ENCODE measurements around the gene EPHA4.
A peak's percentile ranks its signal among the peaks of the same experiment; 100 is the strongest.

EPHA4 gene

GRCh38 chr2:221571025-221571550 lies 1.0 kb downstream of the EPHA4 start:
- DNase-seq, result peak; percentile 22

GRCh38 chr2:221570321-221570935 lies 1.7 kb downstream of the EPHA4 start:
- peak; percentile 42 for DNase-seq

- no peak for DNase-seq
Measured at GRCh38 chr2:221569871-221570270, 2.2 kb downstream of the EPHA4 start.

GRCh38 chr2:221569425-221569845 lies 2.7 kb downstream of the EPHA4 start:
- DNase-seq, result no peak

GRCh38 chr2:221568299-221568698 lies 3.8 kb downstream of the EPHA4 start:
- no peak for DNase-seq

- no peak for DNase-seq
Measured at GRCh38 chr2:221567809-221568208, 4.3 kb downstream of the EPHA4 start.

GRCh38 chr2:221567231-221567760 lies 4.8 kb downstream of the EPHA4 start:
- no peak for DNase-seq

GRCh38 chr2:221563270-221563985 lies 8.7 kb downstream of the EPHA4 start:
- DNase-seq, result no peak

- no peak for DNase-seq
Measured at GRCh38 chr2:221562226-221562625, 9.9 kb downstream of the EPHA4 start.

- no peak for DNase-seq
Measured at GRCh38 chr2:221561770-221562169, 10.3 kb downstream of the EPHA4 start.

- DNase-seq, result no peak
Measured at GRCh38 chr2:221559991-221560390, 12.1 kb downstream of the EPHA4 start.

GRCh38 chr2:221558107-221558506 lies 14.0 kb downstream of the EPHA4 start:
- DNase-seq, result no peak

GRCh38 chr2:221555494-221555846 lies 16.6 kb downstream of the EPHA4 start:
- no peak for DNase-seq

GRCh38 chr2:221554769-221555493 lies 17.2 kb downstream of the EPHA4 start:
- no peak for DNase-seq

GRCh38 chr2:221553333-221553732 lies 18.8 kb downstream of the EPHA4 start:
- no peak for DNase-seq

GRCh38 chr2:221552291-221552690 lies 19.8 kb downstream of the EPHA4 start:
- no peak for DNase-seq

- DNase-seq, result no peak
Measured at GRCh38 chr2:221551864-221552263, 20.2 kb downstream of the EPHA4 start.

GRCh38 chr2:221549143-221549542 lies 23.0 kb downstream of the EPHA4 start:
- DNase-seq, result no peak

- no peak for DNase-seq
Measured at GRCh38 chr2:221546505-221547225, 25.4 kb downstream of the EPHA4 start.

- no peak for DNase-seq
Measured at GRCh38 chr2:221541131-221541735, 30.9 kb downstream of the EPHA4 start.

GRCh38 chr2:221539246-221539645 lies 32.9 kb downstream of the EPHA4 start:
- DNase-seq, result no peak

- no peak for DNase-seq
Measured at GRCh38 chr2:221535824-221536223, 36.3 kb downstream of the EPHA4 start.
